Activated CD8-positive, alpha-beta memory T cell treated with anti-CD3 and anti-CD28 coated beads for 4 hours (primary cell): ENCODE results near the gene IQCN.
"Not testable (repeated sequence)": the region's sequence is repeated elsewhere in the genome, so short reads cannot be mapped to it uniquely, and the experiment has no call there.

Experiments
- DNase-seq, 2 donors: peaks; one replicate each; pipeline ENCODE4 v3.0.0-alpha.2; 2020; ENCODE audit warnings: low read depth in 2 of 2

IQCN gene

GRCh38 chr19:18216789-18217188 lies 57.5 kb downstream of the IQCN start:
- DNase-seq: no peak

- no peak for DNase-seq
Measured at GRCh38 chr19:18214779-18215433, 59.3 kb downstream of the IQCN start.

- no peak for DNase-seq
Measured at GRCh38 chr19:18211683-18212082, 62.6 kb downstream of the IQCN start.

GRCh38 chr19:18209912-18210311 lies 64.3 kb downstream of the IQCN start:
- DNase-seq: not testable (repeated sequence)

- no peak for DNase-seq
Measured at GRCh38 chr19:18208098-18208951, 65.9 kb downstream of the IQCN start.
